ENCODE data around the gene DFFA. TPM values are rescaled to one million over a fixed set of nuclear protein-coding genes. Genes with fewer than 3 reads are reported as not detected.
A peak's percentile ranks its signal among the peaks of the same experiment; 100 is the strongest.

Gene DFFA
- total and polyA plus RNA-seq, 9 of the 15 experiments (the other 6 are each of a cell fraction or from before 2014, with no cell fraction given) = 39.6 to 74.8 (median 59.2) TPM

- TF ChIP-seq BRD9 (IDR thresholded peaks at IDR 0.05; ENCODE audit: low read depth, partially characterized antibody) (no peak), BCL6 (CRISPR knock-in tag; IDR thresholded peaks at IDR 0.05) (no peak), ZEB2 (IDR thresholded peaks at IDR 0.05) (no peak), ZBTB7A (IDR thresholded peaks at IDR 0.05; ENCODE audit: borderline replicate concordance, control insufficient read depth, low read depth, low read length) (no peak), GTF2F1 (IDR thresholded peaks at IDR 0.05; ENCODE audit: low read depth, low read length) (no peak), DNMT1 (IDR thresholded peaks at IDR 0.05) (no peak), ZKSCAN1 (IDR thresholded peaks at IDR 0.05; ENCODE audit: low read depth, low read length) (0 out of 2 replicates have a peak, but pooled peaks have one; percentile 18), PPARD (CRISPR knock-in tag; IDR thresholded peaks at IDR 0.05) (no peak), TBL1XR1 (IDR thresholded peaks at IDR 0.05; ENCODE audit: low read length in 2 of 2) (no peak), STAG1 (CRISPR knock-in tag; IDR thresholded peaks at IDR 0.05; ENCODE audit: borderline replicate concordance) (peak; percentile 77), NCOA6 (IDR thresholded peaks at IDR 0.05) (no peak), NFYB (IDR thresholded peaks at IDR 0.05; ENCODE audit: extremely low read depth, insufficient read length) (no peak), THRB (CRISPR knock-in tag; conservative IDR thresholded peaks at IDR 0.05) (no peak), ZNF263 (CRISPR knock-in tag; IDR thresholded peaks at IDR 0.05; ENCODE audit: borderline replicate concordance) (no peak), RAD21 (CRISPR knock-in tag; conservative IDR thresholded peaks at IDR 0.05 in 1 of 2, IDR thresholded peaks at IDR 0.05 in 1 of 2) (peak; percentile 85 to 93), SRF (CRISPR knock-in tag; IDR thresholded peaks at IDR 0.05) (no peak), RB1 (IDR thresholded peaks at IDR 0.05; ENCODE audit: low read depth) (peak; percentile 54; the same call in 1 of the 2 replicates), MXD1 (CRISPR knock-in tag; IDR thresholded peaks at IDR 0.05; ENCODE audit: borderline replicate concordance, poor library complexity, severe bottlenecking) (no peak), PURB (CRISPR knock-in tag; IDR thresholded peaks at IDR 0.05; ENCODE audit: low read depth) (no peak), FOXP1 (CRISPR knock-in tag; IDR thresholded peaks at IDR 0.05) (0 out of 2 replicates have a peak, but pooled peaks have one; percentile 48), SFPQ (IDR thresholded peaks at IDR 0.05; ENCODE audit: low read depth, low read length) (no peak), HSF4 (CRISPR knock-in tag; IDR thresholded peaks at IDR 0.05; ENCODE audit: borderline replicate concordance) (no peak), L3MBTL2 (IDR thresholded peaks at IDR 0.05) (peak; percentile 38; the same call in 1 of the 2 replicates), ZNF384 (IDR thresholded peaks at IDR 0.05; ENCODE audit: low read depth, low read length) (no peak), ARID1B (IDR thresholded peaks at IDR 0.05) (no peak)
Measured at GRCh38 chr1:10494754-10495474, 22.6 kb upstream of the DFFA start (continued).

All from K562 (cell line).